Mesothelial cell of epicardium (in vitro differentiated cells): ENCODE measurements around the gene PLXNA2. TPM values are rescaled to one million over a fixed set of nuclear protein-coding genes. Genes with fewer than 3 reads are reported as not detected.

Experiments
- DNase-seq, 2 experiments: peaks; one replicate each; pipeline ENCODE4 v3.0.0; 2021; ENCODE audit warnings: low spot score in 2 of 2; ENCODE audit not compliant: unreplicated experiment in 2 of 2
- H3K27ac Mint-ChIP-seq: 2 replicates; pipeline ENCODE4 v1.8.0; 2021; ENCODE audit warnings: mixed read lengths
- H3K27me3 Mint-ChIP-seq: 2 replicates; pipeline ENCODE4 v1.8.0; 2021; ENCODE audit warnings: low read depth, mixed read lengths
- H3K36me3 Mint-ChIP-seq: 2 replicates; pipeline ENCODE4 v1.8.0; 2021; ENCODE audit warnings: mixed read lengths
- H3K4me1 Mint-ChIP-seq: 2 replicates; pipeline ENCODE4 v1.8.0; 2021; ENCODE audit warnings: mixed read lengths
- H3K4me3 Mint-ChIP-seq: 2 replicates; pipeline ENCODE4 v1.8.0; 2021; ENCODE audit warnings: mild to moderate bottlenecking, moderate library complexity, mixed read lengths
- H3K9me3 Mint-ChIP-seq: 2 replicates; pipeline ENCODE4 v1.8.0; 2021; ENCODE audit warnings: mixed read lengths
- total RNA-seq: library from RNA; stranded (reverse); gene quantifications from 3 replicates; pipeline ENCODE4 v1.2.1, GENCODE V29; 2021
- TF ChIP-seq, protein P1 (sequence below): fragments of 200-600 bp; sonication (generic); IDR thresholded peaks from one replicate; pipeline ENCODE4 v1.5.0; 2021; ENCODE audit warnings: antibody characterized with exemption; ENCODE audit not compliant: unreplicated experiment

PLXNA2 gene
- total RNA-seq, 1 donor from 2014 or later: 14.7 TPM

DNA sequence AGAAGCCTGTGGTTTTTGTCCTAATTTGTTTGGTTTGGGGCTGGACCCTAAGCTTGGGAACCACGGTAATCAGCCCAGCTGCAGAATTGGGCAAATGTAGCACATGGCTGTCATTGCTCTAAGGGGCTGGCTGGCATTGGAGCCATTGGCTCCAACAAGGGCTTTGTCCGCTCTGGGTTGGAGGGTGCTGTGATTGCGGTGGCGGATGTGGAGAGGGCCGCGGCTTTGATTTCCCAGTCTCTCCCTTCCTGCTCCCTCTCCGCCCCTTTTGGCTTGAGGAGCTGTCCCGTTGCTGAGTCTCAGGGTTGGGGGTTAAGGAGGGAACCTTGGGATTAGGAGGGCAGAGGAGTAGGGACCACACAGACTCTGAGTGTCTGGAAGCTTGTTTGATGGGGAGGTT, 241.5 kb downstream of the PLXNA2 start:
- no peak overlapping the region for H3K27ac Mint-ChIP-seq
- H3K4me3 Mint-ChIP-seq: no peak overlapping the region
- peaks cover 2% of the 10 kb centered on the region for H3K36me3 Mint-ChIP-seq
- TF ChIP-seq, protein P1, sequence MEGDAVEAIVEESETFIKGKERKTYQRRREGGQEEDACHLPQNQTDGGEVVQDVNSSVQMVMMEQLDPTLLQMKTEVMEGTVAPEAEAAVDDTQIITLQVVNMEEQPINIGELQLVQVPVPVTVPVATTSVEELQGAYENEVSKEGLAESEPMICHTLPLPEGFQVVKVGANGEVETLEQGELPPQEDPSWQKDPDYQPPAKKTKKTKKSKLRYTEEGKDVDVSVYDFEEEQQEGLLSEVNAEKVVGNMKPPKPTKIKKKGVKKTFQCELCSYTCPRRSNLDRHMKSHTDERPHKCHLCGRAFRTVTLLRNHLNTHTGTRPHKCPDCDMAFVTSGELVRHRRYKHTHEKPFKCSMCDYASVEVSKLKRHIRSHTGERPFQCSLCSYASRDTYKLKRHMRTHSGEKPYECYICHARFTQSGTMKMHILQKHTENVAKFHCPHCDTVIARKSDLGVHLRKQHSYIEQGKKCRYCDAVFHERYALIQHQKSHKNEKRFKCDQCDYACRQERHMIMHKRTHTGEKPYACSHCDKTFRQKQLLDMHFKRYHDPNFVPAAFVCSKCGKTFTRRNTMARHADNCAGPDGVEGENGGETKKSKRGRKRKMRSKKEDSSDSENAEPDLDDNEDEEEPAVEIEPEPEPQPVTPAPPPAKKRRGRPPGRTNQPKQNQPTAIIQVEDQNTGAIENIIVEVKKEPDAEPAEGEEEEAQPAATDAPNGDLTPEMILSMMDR: no peak
- peaks cover 24% of the 10 kb centered on the region for H3K27me3 Mint-ChIP-seq
- DNase-seq: no peak
- peaks cover 7% of the 10 kb centered on the region for H3K4me1 Mint-ChIP-seq
- peaks cover 4% of the 10 kb centered on the region for H3K9me3 Mint-ChIP-seq

GRCh38 chr1:208002078-208002477, 242.1 kb downstream of the PLXNA2 start:
- peaks cover 4% of the 10 kb centered on the region for H3K9me3 Mint-ChIP-seq
- H3K27me3 Mint-ChIP-seq: peaks cover 27% of the 10 kb centered on the region
- peaks cover under 1% of the 10 kb centered on the region for H3K4me1 Mint-ChIP-seq
- no peak overlapping the region for H3K27ac Mint-ChIP-seq
- DNase-seq: no peak
- peaks cover 2% of the 10 kb centered on the region for H3K36me3 Mint-ChIP-seq
- TF ChIP-seq, protein P1: no peak
- no peak overlapping the region for H3K4me3 Mint-ChIP-seq

DNA sequence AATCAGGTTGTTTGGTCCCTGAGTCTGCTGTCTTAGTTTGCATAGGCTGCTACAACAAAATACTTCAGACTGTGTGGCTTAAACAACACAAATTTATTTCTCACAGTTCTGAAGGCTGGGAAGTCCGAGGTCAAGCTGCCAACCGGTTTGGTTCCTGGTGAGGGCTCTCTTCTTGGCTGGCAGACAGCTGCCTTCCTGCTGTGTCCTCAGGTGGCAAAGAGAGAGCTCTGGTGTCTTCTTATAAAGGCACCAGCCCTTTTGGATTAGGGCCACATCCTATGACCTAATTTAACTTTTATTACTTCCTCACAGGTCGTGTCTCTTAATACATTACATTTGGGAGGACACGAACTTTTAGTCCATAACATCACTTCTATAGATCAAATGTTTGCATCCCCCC, 243.7 kb downstream of the PLXNA2 start:
- Mint-ChIP-seq H3K27ac (no peak overlapping the region), H3K4me1 (no peaks in the 10 kb centered on the region), H3K36me3 (no peaks in the 10 kb centered on the region), H3K9me3 (no peaks in the 10 kb centered on the region), H3K4me3 (no peak overlapping the region), H3K27me3 (peaks cover 39% of the 10 kb centered on the region)
- TF ChIP-seq, protein P1: no peak
- peak in 1 of 2 experiments; percentile 10 for DNase-seq

DNA sequence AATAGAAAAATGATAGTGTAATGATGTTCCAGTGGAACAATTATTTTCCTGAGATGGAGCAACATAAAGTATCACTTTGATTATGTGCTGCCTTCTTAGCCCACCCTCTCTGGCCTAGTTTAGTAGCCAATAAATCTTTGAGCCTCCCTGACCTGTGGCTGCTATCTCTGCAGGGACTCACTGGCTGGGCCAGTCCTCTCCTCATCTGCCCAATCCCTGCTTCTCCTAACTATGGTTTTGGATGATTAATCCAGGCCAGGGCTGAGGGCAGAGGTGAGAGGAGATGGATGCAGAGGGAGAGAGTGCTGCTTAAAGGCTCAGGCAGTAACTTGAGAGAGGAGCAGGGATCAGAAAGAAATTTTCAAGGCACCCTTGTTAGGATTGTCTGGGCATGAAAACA, 244.2 kb downstream of the PLXNA2 start:
- TF ChIP-seq, protein P1: no peak
- no peak overlapping the region for H3K27ac Mint-ChIP-seq
- no peaks in the 10 kb centered on the region for H3K9me3 Mint-ChIP-seq
- H3K4me1 Mint-ChIP-seq: no peaks in the 10 kb centered on the region
- H3K27me3 Mint-ChIP-seq: peaks cover 44% of the 10 kb centered on the region
- no peak for DNase-seq
- H3K36me3 Mint-ChIP-seq: no peaks in the 10 kb centered on the region
- no peak overlapping the region for H3K4me3 Mint-ChIP-seq

GRCh38 chr1:207999274-207999915, 244.8 kb downstream of the PLXNA2 start:
- Mint-ChIP-seq H3K27ac (no peak overlapping the region), H3K4me3 (no peak overlapping the region), H3K4me1 (no peaks in the 10 kb centered on the region), H3K9me3 (peaks cover under 1% of the 10 kb centered on the region), H3K27me3 (peaks cover 49% of the 10 kb centered on the region), H3K36me3 (no peaks in the 10 kb centered on the region)
- DNase-seq: peak in 1 of 2 experiments; percentile 9
- TF ChIP-seq, protein P1: no peak
